Eye (tissue), 1 donor: ENCODE data around the gene SLC6A11.

Experiments
- DNase-seq: peaks from one replicate; pipeline ENCODE4 v3.0.0-alpha.2; 2015

SLC6A11 gene

GRCh38 chr3:10984371-10984896 lies 168.4 kb downstream of the SLC6A11 start:
- no peak for DNase-seq

- DNase-seq: no peak
Observed at GRCh38 chr3:10985181-10985580, 169.2 kb downstream of the SLC6A11 start.

GRCh38 chr3:10986592-10986991 lies 170.6 kb downstream of the SLC6A11 start:
- DNase-seq: no peak

DNA sequence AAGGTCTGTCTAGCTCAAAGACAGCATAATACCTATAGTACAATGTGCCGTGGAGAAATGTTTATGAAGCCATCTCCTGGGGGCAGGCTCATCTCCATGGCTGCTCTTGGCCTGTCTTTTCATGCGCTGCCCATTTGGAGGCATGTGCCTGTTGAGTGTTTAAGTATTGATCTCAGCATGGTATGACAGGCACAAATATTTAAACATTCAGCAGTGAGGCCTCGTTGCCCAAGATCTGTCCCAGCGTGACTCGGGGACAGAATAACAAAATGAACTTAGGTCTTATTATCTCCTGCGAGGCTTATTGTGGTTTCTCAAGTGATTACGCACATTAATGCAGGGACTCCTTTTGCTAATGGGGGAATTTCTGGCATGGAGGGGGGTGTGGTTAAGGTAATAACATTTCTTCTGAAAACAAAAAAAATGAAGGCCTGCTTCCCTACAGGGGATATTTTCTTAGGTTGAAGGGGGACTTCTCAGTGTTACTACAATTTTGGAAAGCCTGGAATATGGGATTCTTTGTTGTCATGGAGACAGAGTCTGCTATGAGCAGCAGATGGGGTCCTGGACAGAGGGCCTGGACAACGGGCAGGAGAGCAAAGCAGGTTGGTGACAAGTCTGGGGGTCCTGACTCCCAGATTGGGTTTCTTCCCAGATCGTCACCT lies 172.1 kb downstream of the SLC6A11 start:
- DNase-seq: no peak

DNA sequence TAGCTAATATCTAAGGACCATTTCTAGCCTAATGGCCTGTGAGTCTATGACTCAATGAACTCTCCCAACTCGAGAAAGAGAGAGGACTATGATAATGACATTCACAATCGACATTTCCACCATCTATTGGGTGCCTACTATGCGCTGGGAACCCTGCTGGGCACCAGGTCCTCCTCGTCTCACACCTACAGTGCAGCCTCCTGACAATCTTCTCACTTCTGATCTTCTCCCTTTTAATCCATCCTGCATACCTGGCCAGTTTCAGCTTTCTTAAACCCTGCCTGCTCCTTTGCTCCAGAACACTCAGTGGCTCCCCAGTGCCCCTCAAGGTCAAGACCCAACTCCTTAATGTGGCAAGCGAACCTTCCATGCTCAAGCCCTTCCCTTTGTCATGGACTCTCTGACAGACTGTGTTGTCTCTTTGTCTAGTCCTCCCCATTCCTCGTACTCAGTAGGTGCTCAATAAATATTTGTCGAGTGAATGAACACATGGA lies 173.0 kb downstream of the SLC6A11 start:
- no peak for DNase-seq
